Myocyte (in vitro differentiated cells): ENCODE results near the gene HLA-DQA2. TPM values are rescaled to one million over a fixed set of nuclear protein-coding genes. Genes with fewer than 3 reads are reported as not detected.
A peak's percentile ranks its signal among the peaks of the same experiment; 100 is the strongest.
"Not testable (repeated sequence)": the region's sequence is repeated elsewhere in the genome, so short reads cannot be mapped to it uniquely, and the experiment has no call there.

Experiments
- DNase-seq: peaks from one replicate; pipeline ENCODE4 v3.0.0-alpha.2; 2012; ENCODE audit warnings: low read depth
- polyA plus RNA-seq: library from polyadenylated mRNA; unstranded; fragments of >200 nt; gene quantifications from one replicate; pipeline ENCODE4 v1.2.1, GENCODE V29; 2012; ENCODE audit warnings: missing spikeins
- total RNA-seq: library from RNA; depleted of rRNA; stranded (reverse); fragments of >200 nt; gene quantifications from 2 replicates; pipeline ENCODE4 v1.2.3, GENCODE V29; 2014

HLA-DQA2 gene
- not detected in 2 replicates for total RNA-seq
- not detected for polyA plus RNA-seq

GRCh38 chr6:32741031-32741960 lies at the start of gene HLA-DQA2:
HLA-DQA2 (plus strand) TSS chr6:32741391; CDS start chr6:32741444, 53 bp downstream.
- DNase-seq = no peak

DNA sequence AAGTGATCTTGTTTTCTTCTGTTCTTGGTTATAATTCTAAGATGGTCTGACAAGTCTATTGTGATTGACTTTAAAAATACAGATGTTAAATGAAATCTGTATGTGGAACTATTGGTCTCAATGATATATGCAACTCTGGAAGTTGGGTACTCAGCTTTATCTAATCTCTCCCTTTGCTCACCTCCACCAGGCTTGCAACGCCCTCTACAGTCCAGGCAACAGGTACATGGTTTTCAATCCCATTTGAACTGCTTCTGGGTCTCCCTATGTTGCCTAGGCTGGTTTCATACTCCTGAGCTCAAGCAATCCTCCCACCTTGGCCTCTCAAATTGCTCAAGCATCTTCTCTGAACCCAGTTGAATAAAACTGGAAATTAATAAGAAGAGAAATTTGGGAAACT lies 49.2 kb upstream of the HLA-DQA2 start:
- DNase-seq = no peak

GRCh38 chr6:32697031-32697430 lies 44.2 kb upstream of the HLA-DQA2 start:
- DNase-seq = no peak

GRCh38 chr6:32700391-32701040 lies 40.7 kb upstream of the HLA-DQA2 start:
- peak; percentile 71 for DNase-seq

DNA sequence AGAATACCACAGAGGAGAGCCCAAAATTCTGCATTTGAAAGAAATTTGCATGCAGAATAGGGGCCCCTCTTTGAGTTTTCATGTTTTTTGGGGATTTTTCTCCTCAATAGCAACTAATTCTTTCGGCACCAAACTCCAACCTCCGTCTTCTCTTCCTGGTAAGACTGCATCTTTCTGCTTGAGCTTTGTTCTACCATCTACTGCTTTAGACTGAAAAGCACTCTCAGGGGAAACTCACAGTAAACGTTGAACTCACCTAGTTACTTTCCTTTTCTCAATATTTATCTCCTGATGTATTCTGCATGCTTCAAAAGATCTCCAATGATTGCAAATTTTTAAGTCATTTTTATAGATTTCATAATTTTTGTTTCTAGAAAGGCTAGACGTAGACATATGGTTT lies 37.8 kb upstream of the HLA-DQA2 start:
- DNase-seq = no peak

DNA sequence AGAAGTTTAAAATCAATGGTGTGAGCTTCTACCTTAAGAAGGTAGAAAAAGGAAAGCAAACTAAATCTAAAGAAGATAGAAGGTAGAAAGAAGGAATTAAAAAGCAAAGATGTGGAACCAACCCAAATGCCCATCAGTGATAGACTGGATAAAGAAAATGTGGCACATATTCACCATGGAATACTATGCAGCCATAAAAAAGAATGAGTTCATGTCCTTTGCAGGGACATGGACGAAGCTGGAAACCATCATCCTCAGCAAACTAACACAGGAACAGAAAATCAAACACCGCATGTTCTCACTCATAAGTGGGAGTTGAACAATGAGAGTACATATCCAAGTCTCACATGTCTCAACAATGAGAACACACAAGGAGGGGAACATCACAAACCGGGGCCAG lies 36.0 kb upstream of the HLA-DQA2 start:
- not testable (repeated sequence) for DNase-seq

- DNase-seq = no peak
These were observed 31.6 kb upstream of the HLA-DQA2 start for GRCh38 chr6:32709625-32710024.

DNA sequence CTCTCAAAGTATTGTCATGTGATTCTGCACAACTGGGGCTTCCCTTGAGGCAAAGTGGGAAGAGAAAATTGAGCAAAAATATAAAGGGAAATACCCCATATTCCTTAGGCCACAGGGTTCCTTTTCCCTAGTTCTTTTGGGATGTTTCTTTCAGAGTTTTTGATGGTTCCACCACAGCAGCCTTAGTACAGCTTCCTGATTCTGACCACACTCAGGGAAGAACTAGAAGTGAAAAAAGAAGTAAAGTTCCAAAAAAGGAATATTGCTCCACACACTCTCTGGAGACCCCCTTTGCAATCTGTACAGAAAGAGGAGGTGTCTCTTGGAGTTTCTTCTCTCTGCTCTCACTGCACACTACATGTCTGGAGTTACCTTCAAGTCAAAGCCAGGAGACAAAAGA lies 27.9 kb upstream of the HLA-DQA2 start:
- DNase-seq = no peak

GRCh38 chr6:32716396-32716795 lies 24.8 kb upstream of the HLA-DQA2 start:
- no peak for DNase-seq

GRCh38 chr6:32718879-32719278 lies 22.3 kb upstream of the HLA-DQA2 start:
- DNase-seq = no peak

DNA sequence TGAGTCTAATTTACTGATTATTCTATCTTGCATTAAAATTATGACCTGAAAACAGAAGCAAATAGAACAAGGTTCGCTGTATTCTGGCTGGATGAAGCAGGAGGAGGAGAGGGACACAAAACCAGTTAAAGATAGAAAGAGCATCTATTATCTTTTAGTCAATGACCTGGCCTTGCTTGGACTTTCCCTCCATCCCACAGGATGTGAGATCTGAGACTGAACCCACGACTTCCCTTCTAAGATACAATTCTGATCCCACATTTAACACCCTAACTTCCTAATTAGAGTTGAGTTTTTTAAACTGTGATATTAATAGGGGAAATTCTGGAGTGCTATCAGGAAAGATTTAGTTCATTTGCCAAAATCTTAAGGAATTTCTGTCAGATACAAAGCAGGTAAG lies 3.1 kb upstream of the HLA-DQA2 start:
- no peak for DNase-seq

GRCh38 chr6:32742374-32742773 lies 1.2 kb downstream of the HLA-DQA2 start:
- no peak for DNase-seq

DNA sequence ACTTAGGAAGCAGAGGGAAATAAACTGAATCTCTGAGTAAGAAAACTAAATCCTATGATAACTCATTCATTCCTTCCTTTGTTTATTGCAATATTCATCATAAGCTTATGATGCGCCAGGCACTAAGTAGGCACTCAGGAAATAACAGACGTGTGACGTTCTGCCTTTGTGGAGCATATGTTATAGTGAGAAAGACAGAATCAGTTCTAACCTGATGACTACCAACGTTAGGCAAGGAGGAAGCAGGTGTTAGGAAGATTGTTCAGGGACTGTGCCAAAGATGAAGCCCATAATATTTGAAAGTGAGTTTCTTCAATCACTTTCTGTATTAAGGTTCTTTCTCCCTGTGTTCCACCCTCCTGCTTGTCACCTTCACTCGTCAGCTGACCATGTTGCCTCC lies 3.6 kb downstream of the HLA-DQA2 start:
- DNase-seq = no peak

DNA sequence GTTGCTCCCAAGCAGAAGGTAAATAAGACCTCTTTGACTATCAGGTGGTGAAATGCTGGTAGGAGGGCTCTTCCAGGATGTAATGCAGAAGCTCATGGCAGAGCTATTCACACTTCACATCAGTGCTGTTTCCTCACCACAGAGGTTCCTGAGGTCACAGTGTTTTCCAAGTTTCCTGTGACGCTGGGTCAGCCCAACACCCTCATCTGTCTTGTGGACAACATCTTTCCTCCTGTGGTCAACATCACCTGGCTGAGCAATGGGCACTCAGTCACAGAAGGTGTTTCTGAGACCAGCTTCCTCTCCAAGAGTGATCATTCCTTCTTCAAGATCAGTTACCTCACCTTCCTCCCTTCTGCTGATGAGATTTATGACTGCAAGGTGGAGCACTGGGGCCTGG lies 4.5 kb downstream of the HLA-DQA2 start:
- DNase-seq = not testable (repeated sequence)

- DNase-seq = no peak
These were observed 11.4 kb downstream of the HLA-DQA2 start for GRCh38 chr6:32752580-32752979.

- DNase-seq = no peak
These were observed 18.5 kb downstream of the HLA-DQA2 start for GRCh38 chr6:32759669-32760068.

DNA sequence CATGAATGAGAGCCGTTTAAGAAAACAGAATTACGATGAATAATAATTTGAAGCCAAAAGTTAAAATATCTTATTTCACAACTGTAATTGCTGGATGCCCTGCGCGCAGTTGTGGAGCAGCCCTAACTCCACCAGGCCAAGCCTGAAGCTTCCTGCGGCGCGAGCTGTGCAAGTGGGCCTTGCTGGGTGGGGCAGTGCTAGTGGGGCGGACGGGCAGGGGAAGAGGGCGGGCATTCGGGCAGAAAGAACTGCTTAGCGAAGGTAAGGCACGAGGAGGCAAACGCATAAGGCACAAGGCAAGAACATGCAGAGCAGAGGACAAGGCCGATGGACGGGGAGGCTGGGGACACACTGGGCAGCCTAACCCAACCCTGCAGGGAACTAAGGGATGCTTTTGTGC lies 19.9 kb downstream of the HLA-DQA2 start:
- DNase-seq = no peak

GRCh38 chr6:32761548-32761947 lies 20.4 kb downstream of the HLA-DQA2 start:
- no peak for DNase-seq

DNA sequence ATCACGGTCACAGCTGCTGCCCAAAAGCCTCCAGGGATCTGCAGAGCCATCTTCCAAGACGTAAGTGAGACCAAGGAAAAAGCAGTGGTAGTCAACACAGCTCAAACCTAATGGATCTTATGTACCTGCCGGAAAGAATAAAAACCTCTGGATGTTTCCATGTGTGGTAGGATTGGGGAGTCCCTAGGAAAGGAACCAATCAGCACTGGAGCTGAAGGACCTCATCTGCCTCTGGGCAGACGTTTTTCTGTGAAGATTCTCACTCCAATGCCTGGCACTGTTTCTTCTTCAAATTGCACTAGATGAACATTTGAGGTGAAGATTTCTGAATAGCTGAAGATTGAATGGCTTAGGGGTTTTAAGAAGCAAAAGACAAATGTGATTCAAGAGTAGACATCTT lies 22.2 kb downstream of the HLA-DQA2 start, which contains the start of gene HLA-DQB2:
TSS of gene HLA-DQB2 (minus strand) at position 112 of the 400 bp plus-strand sequence. CDS start at position 50, 62 bp downstream.
- no peak for DNase-seq

GRCh38 chr6:32764048-32764447 lies 22.9 kb downstream of the HLA-DQA2 start:
- no peak for DNase-seq

GRCh38 chr6:32772656-32773055 lies 31.5 kb downstream of the HLA-DQA2 start:
- DNase-seq = no peak

DNA sequence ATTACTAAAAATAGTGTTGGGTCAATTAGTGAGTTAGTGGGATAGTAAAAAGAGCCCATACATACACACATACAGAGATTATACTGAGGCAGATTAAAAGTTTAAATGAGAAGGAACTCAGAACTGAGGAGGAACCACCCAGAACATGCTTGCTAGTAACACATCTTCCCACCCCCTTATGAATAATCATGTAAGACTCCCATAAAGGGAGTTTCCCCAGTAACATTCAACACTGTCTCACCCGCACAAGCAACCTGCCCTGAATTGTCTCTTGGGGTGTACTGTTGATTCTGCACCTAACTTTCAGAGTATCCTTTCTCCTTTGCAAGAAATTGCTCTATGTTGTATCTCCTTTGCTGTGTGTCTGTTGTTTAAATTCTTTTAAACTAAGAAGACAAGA lies 33.2 kb downstream of the HLA-DQA2 start:
- DNase-seq = no peak
